CD4-positive, alpha-beta T cell treated with Interleukin-4 for 4 hours (primary cell): Measurements from ENCODE around the gene TFRC.
A peak's percentile ranks its signal among the peaks of the same experiment; 100 is the strongest.
"Not testable (repeated sequence)": the region's sequence is repeated elsewhere in the genome, so short reads cannot be mapped to it uniquely, and the experiment has no call there.

Experiments used
- DNase-seq: peaks from one replicate; pipeline ENCODE4 v3.0.0-alpha.2; 2020

The TFRC gene

GRCh38 chr3:196081834-196082618 is at the start of gene TFRC:
Gene TFRC (minus strand): TSS chr3:196082090. CDS start chr3:196077099, 4,991 bp downstream.
- DNase-seq = peak; percentile 92

- no peak for DNase-seq
Observed at GRCh38 chr3:196128172-196128843, 46.4 kb upstream of the TFRC start.

DNA sequence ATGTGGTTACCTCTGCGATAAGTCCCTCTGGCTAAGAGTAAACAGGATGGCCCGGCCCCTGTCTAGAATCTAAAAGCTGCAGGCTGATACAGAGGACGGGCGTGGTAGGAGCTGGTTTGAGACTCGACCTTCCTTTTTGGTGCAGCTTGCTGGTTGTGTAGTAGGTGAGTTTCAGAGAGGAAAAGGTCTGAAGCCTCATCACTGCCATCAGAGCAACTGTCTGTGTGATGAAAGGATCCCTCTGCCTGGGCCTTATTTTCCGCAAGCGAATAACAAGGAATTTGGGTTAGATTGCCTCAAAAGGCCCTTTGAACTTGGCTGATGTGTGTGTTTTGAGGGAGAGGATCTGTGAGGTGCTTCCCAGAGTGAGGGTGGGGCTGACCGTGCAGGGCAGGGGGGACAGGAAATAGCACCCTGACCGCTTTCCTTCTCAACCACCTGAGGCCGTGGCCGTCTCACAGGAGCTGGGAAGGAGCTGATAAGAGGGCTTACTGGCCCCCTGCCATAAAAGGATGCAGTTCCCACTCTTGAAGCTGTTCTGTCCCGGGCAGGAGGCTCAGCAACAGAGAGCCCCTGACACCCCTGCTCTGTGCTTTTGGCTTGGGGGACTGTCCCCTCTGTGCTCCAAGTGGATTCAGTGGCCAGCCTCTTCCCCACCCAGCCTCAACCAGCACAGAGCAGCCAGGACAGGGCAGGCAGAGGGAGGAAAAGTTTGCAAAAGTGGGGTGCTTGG is 45.6 kb upstream of the TFRC start:
- DNase-seq = peak; percentile 44

DNA sequence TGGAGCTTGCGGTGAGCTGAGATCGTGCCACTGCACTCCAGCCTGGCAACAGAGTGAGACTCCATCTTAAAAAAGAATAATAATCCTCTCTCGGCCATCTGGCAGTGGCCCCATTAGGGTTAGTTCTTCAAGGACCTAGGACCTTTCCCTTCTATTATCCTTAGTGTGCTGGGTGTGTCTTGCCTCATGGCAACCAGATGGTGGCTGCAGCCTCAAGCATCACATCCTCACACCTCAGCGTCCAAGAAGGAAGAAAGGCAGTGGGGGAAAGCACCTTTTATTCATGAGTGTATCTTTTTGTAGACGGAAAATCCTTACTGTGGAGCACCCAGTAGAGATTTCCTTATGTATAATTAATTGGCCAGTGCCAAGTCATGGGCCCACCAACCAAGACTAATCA is 42.7 kb upstream of the TFRC start:
- DNase-seq = no peak

- DNase-seq = no peak
Observed at GRCh38 chr3:196122688-196123046, 40.8 kb upstream of the TFRC start.

DNA sequence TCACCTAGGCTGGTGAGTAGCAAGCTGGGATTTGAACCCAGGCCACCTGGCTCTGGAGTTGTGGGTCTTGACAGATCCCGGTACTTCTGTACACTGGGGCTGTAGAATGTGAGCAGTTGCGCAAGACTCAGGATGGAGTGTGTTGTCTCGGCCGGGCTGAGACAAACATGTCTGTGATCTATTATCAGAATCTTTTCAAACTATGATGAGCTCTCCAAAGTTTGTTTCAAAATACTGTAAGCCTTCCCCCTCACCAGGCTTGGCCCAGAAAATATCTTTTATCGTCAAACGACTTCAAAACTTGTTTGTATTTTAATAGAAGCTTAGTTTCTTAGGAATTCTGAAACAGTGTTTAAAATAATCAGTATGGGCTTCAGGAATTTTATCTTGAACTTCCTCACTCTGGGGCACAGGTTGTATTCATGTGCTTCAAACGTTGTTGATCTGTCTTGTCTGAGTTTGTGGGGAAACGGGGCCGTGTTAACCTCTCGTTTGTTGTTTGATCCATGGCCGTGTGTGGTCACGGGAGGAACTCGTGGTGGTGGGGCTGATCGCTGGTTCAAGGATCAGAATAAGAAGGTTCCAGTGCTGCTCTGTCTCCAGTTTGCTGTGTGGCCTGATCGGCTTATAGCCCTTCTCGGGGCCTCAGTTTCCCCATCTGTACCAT is 40.3 kb upstream of the TFRC start:
- no peak for DNase-seq

- DNase-seq = no peak
Observed at GRCh38 chr3:196121066-196121465, 39.2 kb upstream of the TFRC start.

- DNase-seq = peak; percentile 8
Observed at GRCh38 chr3:196120291-196120951, 38.5 kb upstream of the TFRC start.

DNA sequence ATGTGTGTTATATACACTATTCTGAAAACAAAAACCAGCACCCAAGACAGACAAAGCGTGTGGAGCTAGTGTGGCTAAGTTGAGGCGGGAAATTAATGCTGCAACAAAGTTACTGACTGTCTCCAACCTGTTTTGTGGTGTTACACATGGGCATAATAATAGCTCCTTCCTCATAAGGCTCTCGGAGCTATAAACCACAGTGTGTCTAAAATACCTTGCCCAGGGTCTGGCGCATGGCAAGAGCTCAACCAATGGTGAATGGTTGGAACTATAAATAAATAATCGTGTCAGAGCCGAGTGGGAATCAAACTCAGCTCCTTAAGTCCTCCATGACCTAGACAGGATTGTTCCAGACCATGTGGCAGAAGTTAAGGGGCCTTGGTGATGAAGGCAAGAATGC is 35.9 kb upstream of the TFRC start:
- no peak for DNase-seq

- DNase-seq = peak; percentile 32
Observed at GRCh38 chr3:196115678-196116083, 33.8 kb upstream of the TFRC start.

DNA sequence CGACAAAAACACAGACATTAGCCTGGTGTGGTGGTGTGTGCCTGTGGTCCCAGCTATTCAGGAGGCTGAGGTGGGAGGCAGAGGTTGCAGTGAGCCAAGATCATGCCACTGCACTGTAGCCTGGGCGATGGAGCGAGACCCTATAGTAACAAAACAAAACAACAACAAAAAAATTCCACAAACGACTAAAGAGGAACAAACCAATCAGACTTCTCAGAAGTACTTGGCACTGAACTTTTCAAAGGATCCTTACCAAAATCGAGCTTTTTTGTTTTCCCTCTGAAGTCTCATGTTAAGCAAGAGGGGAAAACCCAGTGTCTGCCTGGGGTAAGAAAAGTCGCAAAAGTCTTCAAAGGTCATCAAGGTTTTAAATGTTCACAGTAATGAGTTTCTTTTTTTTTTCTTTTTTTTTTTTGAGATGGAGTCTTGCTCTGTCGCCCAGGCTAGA is 30.1 kb upstream of the TFRC start:
- DNase-seq = peak; percentile 62

- no peak for DNase-seq
Observed at GRCh38 chr3:196108075-196108743, 26.3 kb upstream of the TFRC start.

- DNase-seq = peak; percentile 19
Observed at GRCh38 chr3:196104707-196105106, 22.8 kb upstream of the TFRC start.

DNA sequence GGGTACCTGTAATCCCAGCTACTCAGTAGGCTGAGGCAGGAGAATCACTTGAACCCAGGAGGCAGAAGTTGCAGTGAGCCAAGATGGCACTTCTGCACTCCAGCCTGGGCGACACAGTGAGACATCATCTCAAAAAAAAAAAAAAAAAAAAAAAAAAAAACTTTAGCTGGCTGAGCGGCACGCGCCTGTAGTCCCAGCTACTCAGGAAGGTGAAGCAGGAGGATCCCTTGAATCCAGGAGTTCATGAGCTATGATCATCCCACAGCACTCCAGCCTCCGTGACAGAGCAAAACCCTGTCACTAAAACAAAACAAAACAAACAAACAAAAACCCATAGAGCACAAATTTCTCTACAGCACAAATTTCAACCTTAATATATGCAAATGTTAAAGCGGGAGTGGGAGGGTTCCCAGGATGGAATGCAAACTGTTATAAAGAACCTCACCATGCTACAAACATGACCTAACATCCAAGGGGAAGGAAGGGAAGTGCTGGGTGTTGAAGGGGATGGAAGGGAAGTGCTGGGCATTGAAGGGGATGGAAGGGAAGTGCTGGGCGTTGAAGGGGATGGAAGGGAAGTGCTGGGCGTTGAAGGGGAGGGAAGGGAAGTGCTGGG is 16.6 kb upstream of the TFRC start:
- DNase-seq = not testable (repeated sequence)

GRCh38 chr3:196097373-196098154 is 15.7 kb upstream of the TFRC start:
- no peak for DNase-seq

DNA sequence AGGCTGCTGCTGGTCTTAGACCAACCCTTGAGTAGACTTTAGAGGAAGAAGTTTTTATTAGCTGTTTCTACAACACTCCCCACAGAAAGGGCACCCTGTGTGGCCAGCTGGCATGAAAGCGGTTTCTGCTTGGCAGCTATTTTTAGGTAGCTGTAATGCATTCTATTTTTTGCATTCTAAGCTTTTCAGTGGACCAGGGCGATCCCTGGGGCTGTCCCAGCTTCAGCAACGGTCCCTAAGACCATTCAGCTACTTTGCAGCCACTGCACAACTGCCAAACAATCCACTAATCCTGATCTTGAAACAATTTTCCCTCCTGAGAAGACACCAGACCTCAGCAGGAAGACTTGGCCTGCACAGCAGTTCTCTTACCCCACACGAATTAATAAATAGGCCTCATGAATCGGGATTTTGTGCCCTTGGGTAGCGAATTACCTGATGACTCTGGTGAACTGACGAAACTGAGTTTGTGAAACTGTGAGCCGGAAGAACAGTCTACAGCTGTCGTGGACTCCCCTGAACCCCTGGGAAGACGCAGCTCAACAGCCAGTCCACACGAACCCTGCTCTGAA is 14.6 kb upstream of the TFRC start:
- no peak for DNase-seq

DNA sequence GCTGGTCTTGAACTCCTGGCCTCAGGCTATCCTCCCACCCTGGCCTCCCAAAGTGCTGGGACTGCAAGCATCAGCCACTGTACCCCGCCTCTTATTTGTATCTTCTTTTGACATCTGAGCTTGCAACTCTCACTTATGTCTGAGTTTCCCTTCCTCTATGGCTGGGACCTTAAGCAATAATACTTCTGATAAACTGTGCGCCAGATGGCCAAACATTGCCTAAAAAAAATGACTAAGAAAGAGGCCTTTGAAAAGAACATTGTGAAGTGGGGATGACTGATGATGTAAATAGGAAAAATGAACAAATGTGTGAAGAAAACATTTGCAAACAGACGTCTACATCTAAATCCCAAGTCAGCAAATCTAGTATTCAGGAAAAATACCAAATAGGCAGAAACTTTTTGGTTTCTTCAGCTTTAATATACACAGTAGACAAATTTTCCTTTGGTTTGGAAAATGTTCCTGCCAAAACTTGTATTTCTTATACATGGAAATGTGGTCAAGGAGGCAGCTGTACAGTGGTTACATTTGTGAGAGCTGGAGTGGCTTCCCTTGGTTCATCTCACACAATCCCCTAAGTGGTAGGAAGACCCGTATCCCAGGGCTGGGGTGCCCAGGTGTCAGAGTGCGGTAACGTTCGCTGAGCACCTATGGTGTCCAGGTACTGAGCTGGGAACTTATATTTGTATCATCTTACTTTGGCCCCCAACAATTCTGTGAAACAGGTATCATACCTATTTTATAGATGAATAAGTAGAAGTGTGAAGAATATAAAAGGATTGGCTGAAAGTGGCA is 11.6 kb upstream of the TFRC start:
- DNase-seq = no peak

DNA sequence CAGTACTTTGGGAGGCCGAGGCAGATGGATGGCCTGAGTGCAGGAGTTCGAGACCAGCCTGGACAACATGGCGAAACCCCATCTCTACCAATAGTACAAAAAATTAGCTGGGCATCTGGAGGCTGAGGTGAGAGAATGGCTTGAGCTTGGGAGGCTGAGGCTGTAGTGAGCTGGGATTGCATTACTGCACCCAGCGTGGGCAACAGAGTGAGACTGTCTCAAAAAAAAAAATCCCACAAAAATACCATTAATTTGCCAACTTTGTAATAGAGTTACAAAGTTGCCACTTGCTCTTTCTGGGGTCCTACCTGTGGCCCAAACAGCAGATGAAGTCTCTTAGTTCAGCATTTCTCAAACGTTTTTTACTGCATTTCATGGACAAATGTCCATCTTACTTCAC is 6.0 kb upstream of the TFRC start:
- no peak for DNase-seq

GRCh38 chr3:196082619-196082971 is 705 bp upstream of the TFRC start:
- DNase-seq = no peak
